Ectodermal cell (in vitro differentiated cells): Measurements from ENCODE around the gene MYCBP2.

Experiments used
- H3K27ac ChIP-seq: 2 replicates; pipeline ENCODE4 v1.7.0; 2013; ENCODE audit warnings: mild to moderate bottlenecking, low read depth, low read length; ENCODE audit not compliant: insufficient read depth, poor library complexity, severe bottlenecking
- H3K27me3 ChIP-seq: 2 replicates; pipeline ENCODE4 v1.7.0; 2013; ENCODE audit warnings: mild to moderate bottlenecking, low read length; ENCODE audit not compliant: insufficient read depth, control insufficient read depth, poor library complexity, severe bottlenecking
- H3K36me3 ChIP-seq: one replicate; pipeline ENCODE4 v1.7.0; 2013; ENCODE audit warnings: low read length; ENCODE audit not compliant: control insufficient read depth, insufficient read depth
- H3K4me1 ChIP-seq: one replicate; pipeline ENCODE4 v1.7.0; 2013; ENCODE audit warnings: low read length; ENCODE audit not compliant: control insufficient read depth, insufficient read depth
- H3K4me3 ChIP-seq: 2 replicates; pipeline ENCODE4 v1.7.0; 2013; ENCODE audit warnings: low read depth, low read length, control low read depth; ENCODE audit not compliant: insufficient read depth
- H3K9me3 ChIP-seq: 2 replicates; pipeline ENCODE4 v1.7.0; 2013; ENCODE audit warnings: mild to moderate bottlenecking, low read length, moderate library complexity; ENCODE audit not compliant: control insufficient read depth
- WGBS, 2 experiments: methylation state at CpG; one replicate each; pipeline ENCODE4 v1.1.7; 2013; ENCODE audit warnings: missing lambda C conversion rate in 2 of 2; 5-methylcytosine and 5-hydroxymethylcytosine counted together

MYCBP2 gene

DNA sequence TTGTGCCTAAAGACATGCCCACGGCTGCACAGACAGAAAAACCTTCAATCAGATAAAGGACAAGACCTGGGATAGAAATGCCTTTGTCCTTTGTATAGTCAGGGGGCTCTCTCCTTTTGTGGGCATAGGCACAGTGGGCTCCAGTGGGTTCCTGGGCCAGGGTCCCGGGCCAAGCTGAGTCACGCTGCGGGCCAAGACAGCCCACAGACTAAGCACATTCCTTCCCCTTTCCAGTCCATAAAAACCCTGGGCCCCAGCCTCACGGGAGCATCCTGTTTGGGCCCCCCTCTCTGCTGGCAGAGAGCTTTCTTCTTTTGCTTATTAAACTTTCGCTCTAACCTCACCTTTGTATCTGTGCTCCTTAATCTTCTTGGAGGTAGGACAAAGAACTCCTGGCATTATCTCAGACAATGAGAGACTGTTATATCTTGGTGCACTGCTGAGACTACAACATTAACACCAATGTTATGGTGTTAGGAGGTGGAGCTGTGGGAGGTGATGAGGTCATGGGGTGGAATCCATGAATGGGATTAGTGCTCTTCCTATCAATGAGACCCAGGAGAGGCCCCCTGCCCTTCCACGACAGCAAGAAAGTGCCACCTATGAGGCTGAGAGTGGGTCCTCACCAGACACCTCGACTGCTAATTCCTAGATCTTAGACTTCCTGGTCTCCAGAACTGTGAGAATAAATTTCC is 279.1 kb downstream of the MYCBP2 start:
- 58 to 67% methylated on average over 8 of the region's 8 CpGs for WGBS, 2 experiments
- peaks cover 10% of the 10 kb centered on the region for H3K4me1 ChIP-seq
- H3K27me3 ChIP-seq = peaks cover 13% of the 10 kb centered on the region
- no peak overlapping the region for H3K4me3 ChIP-seq
- H3K27ac ChIP-seq = peak overlapping the region; percentile 58
- H3K36me3 ChIP-seq = no peaks in the 10 kb centered on the region
- no peaks in the 10 kb centered on the region for H3K9me3 ChIP-seq

DNA sequence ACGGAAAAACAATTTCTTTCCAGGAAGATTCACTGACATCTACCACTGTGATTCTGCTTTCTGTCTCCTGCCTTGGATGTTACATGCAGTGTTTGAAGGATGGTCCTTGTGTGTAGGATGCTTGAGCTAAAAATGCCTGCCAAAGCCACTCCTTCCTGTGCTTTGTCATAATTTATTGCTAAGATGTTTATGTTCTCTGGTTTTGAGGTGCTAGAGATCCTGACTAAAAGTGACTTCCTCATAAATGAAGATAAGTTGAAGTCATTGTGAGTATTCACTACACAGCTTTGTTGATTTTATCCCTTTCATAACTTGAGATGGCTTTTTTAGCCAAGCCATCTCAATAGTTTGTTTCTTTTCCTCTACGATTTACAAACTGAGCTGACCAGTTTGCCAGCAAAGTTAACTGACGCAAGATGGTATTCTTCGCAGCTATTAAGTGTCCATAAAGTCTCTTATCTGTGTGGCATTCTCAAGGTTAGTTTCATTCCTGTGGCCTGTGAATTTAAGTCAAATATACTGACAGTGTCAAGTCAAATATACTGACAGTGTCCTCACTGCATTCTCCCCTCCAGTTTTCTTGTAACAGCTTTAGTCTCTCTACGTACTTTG is 284.2 kb downstream of the MYCBP2 start:
- WGBS, 2 experiments = 93 to 97% methylated on average over 5 of the region's 5 CpGs
- H3K9me3 ChIP-seq = no peaks in the 10 kb centered on the region
- no peaks in the 10 kb centered on the region for H3K36me3 ChIP-seq
- H3K4me1 ChIP-seq = no peaks in the 10 kb centered on the region
- H3K4me3 ChIP-seq = no peak overlapping the region
- peaks cover 13% of the 10 kb centered on the region for H3K27me3 ChIP-seq
- no peak overlapping the region for H3K27ac ChIP-seq

DNA sequence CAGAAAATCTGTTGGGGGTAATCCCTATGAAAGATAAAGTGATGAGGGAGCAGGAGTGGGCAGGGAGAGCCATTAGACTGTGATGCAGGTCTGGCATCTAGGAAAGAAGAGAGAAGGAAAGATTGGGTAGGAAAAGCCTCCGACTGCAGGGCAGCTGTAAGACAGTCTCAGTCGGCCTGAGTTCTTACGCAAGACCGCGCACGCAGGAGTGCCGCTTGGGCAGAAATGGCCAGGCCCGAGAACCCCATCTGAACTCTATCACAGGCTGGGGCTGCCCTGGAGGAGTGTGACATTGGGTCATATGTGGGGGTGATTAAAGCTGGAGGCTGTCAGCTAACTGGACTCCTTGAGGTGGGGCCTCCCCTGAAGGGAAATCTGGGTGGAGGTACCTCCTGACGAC is 286.1 kb downstream of the MYCBP2 start:
- Histone ChIP-seq H3K9me3 (no peaks in the 10 kb centered on the region), H3K4me1 (no peaks in the 10 kb centered on the region), H3K27me3 (peaks cover 7% of the 10 kb centered on the region), H3K4me3 (no peak overlapping the region), H3K36me3 (no peaks in the 10 kb centered on the region), H3K27ac (no peak overlapping the region)
- WGBS, 2 experiments = 93 to 95% methylated on average over 9 of the region's 9 CpGs

DNA sequence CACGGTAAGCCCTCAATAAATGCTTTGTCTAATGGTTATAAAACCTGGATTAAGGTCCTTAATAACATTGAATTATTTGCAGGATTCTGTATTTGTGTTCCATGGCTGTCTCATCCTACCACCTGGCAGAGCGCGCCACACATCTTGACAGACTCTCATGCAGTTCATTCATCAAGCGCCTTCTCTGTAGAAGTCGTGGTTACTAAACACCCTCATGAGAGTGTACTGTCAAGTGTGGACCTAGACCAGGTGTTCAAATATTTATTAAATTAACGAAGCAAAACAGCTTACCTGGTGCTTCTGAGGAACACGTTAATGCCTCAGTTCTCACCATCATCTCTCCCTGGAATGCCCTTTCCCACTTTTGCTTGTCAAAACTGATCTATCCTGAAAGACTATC is 286.8 kb downstream of the MYCBP2 start:
- Histone ChIP-seq H3K4me3 (no peak overlapping the region), H3K4me1 (no peaks in the 10 kb centered on the region), H3K9me3 (no peaks in the 10 kb centered on the region), H3K27me3 (no peaks in the 10 kb centered on the region), H3K36me3 (no peaks in the 10 kb centered on the region), H3K27ac (no peak overlapping the region)
- WGBS, 2 experiments = 95 to 96% methylated on average over 7 of the region's 7 CpGs

DNA sequence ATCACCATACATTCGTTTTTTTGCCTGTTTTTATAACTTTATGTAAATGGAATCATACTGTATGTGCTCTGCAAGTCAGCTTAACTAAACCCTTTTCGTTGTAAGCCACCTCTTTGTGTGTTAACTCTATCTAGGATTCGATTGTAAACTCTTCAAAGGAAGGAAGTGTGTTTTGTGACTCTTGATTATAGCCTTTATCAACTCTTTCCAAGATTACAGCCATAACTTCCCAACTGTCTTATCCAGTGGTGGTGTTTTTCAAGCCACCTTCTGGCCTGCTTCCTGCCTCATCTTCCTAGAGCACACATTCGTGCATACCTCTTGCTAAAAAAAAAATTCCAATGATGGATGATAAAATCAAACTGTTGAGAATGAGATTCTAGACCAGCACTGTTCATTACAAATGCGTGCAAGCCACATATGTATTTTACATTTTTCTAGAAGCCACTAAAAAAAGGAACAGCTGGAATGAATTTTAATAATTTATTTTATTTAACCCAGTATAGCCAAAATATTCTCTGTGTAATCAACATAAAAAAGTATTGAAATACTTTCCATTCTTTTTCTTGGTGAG is 287.9 kb downstream of the MYCBP2 start:
- Histone ChIP-seq H3K27me3 (no peaks in the 10 kb centered on the region), H3K4me3 (no peak overlapping the region), H3K27ac (no peak overlapping the region), H3K4me1 (no peaks in the 10 kb centered on the region), H3K9me3 (no peaks in the 10 kb centered on the region), H3K36me3 (no peaks in the 10 kb centered on the region)
- 81 to 91% methylated on average over 4 to 5 of the region's 5 CpGs for WGBS, 2 experiments

DNA sequence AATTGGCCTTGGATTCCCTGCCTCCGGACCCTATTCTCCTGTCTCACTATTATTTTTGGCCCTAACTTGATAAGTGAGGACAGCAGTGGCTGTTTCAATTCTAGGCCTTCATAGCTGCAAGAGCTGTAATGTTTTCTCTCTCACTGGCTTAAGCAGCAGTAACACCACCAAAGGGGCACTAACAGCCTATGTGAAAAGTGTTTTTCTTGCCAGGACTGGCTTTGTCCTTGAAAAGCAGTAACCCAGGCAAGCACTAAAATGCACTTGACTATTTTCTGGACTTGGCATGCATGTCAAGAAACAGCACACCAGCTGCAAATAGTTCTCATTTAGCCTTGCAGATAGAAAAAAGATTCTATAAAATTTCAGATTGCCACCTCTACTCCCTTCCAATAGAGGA is 290.6 kb downstream of the MYCBP2 start:
- 93 to 100% methylated on average over 1 of the region's 1 CpG for WGBS, 2 experiments
- Histone ChIP-seq H3K4me1 (no peaks in the 10 kb centered on the region), H3K27ac (no peak overlapping the region), H3K36me3 (no peaks in the 10 kb centered on the region), H3K9me3 (no peaks in the 10 kb centered on the region), H3K27me3 (no peaks in the 10 kb centered on the region), H3K4me3 (no peak overlapping the region)

DNA sequence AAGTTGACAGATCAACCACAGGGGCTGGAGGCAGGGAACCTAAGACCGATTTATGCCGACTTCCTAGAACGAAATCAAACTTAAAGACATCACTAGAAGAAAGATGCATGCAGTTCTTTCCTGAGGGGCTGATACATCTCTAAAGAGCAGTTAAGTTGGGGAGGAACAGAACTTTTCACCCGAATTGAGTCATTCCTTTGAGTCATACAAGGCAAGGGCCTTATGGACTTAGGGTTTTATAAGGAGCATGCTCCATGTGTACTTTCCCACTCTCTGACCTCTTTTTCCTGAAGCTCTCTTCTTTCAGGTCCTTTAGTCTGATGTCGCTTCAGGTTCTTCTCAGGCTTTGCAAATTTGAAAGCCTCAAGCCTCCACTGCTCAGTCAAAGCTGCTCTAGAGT is 292.0 kb downstream of the MYCBP2 start:
- H3K36me3 ChIP-seq = no peaks in the 10 kb centered on the region
- no peaks in the 10 kb centered on the region for H3K9me3 ChIP-seq
- no peaks in the 10 kb centered on the region for H3K4me1 ChIP-seq
- no peak overlapping the region for H3K27ac ChIP-seq
- H3K27me3 ChIP-seq = no peaks in the 10 kb centered on the region
- H3K4me3 ChIP-seq = no peak overlapping the region
- WGBS, 2 experiments = 94 to 95% methylated on average over 5 of the region's 5 CpGs

DNA sequence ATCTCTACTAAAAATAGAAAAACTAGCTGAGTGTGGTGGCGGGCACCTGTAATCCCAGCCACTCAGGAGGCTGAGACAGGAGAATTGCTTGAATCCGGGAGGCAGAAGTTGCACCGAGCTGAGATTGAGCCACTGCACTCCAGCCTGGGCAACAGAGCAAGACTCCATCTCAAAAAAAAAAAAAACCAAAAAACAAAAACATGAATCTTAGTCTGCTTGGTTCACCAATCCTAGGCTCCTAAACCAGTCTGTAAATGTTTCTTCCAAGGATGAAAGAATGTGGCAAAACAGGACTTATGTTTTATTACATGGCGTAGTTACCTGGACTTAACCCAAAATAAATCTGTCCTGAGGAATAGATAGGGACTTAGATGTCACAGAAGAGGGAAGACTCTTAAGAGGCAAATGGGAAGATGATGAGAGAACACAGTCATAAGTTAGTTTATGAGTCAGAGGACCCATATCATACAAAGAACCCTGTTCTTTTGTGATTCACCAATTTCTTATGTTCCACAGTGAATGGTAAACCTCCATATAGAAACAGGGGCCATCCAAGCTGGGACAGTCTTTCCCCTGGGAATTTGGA is 293.1 kb downstream of the MYCBP2 start:
- Histone ChIP-seq H3K36me3 (no peaks in the 10 kb centered on the region), H3K27ac (no peak overlapping the region), H3K4me1 (no peaks in the 10 kb centered on the region), H3K9me3 (no peaks in the 10 kb centered on the region), H3K4me3 (no peak overlapping the region), H3K27me3 (no peaks in the 10 kb centered on the region)
- WGBS, 2 experiments = 94% methylated on average over 4 of the region's 4 CpGs

DNA sequence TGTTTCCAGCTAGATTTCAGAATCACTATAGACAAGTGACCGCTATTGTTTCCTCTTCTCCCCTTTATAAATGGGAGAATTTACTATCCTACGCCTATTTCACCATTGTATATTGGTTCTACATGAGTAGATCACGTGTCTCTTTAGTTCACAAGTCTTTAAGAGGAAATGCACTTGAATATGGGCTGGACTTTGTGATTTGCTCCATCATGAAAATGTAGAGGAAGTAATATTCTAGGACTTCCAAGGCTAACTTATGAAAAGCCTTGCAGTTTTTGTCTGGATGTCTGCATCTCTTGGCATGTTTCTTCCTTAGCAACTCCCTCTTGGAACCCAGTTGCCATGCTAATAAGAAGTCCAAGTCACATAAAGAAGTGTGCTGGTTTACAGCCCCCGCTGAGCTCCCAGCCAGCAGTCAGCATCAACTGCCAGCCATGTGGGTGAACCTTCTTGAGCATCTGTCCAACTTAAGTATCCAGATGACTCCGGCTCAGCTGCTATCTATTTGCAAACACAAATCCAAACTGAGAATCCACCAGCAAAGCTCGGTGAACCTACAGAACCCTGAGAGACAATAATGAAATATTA is 295.1 kb downstream of the MYCBP2 start:
- no peak overlapping the region for H3K4me3 ChIP-seq
- no peaks in the 10 kb centered on the region for H3K9me3 ChIP-seq
- 94 to 96% methylated on average over 6 of the region's 6 CpGs for WGBS, 2 experiments
- H3K27ac ChIP-seq = no peak overlapping the region
- no peaks in the 10 kb centered on the region for H3K27me3 ChIP-seq
- no peaks in the 10 kb centered on the region for H3K36me3 ChIP-seq
- H3K4me1 ChIP-seq = no peaks in the 10 kb centered on the region

DNA sequence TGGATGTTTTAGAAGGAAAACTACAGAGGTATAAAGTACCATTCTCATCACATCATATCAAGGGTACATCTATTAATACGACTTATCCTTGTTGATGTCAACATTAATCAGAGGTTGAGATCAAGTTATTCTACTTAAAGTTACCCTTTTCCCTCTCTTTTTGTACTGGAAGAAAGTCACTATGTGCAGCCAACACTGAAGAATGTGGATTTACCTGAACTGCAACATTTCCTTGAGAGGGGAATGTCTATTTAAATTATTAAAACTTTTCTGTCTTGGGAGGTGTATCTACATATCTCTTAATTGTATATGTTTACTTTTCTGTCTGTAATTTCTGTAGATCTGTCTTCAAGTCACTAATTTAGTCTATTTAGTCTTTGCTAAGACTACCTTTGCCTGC is 297.5 kb downstream of the MYCBP2 start:
- Histone ChIP-seq H3K27me3 (no peaks in the 10 kb centered on the region), H3K27ac (no peak overlapping the region), H3K9me3 (no peaks in the 10 kb centered on the region), H3K4me1 (no peaks in the 10 kb centered on the region), H3K36me3 (no peaks in the 10 kb centered on the region), H3K4me3 (no peak overlapping the region)
- 92 to 94% methylated on average over 1 of the region's 1 CpG for WGBS, 2 experiments
